ENCODE data around the gene MPHOSPH8.

MPHOSPH8 gene

GRCh38 chr13:19663416-19663979, 30.0 kb downstream of the MPHOSPH8 start:
- no peak overlapping the region for H3K4me3 ChIP-seq (ENCODE audit: low read length)
- no peaks in the 10 kb centered on the region for H4K20me1 ChIP-seq (ENCODE audit: insufficient read depth, low read length)
- H3F3A ChIP-seq (ENCODE audit: insufficient read depth, low read length): no peaks in the 10 kb centered on the region
- no peaks in the 10 kb centered on the region for H3K4me1 ChIP-seq (ENCODE audit: low read length)
- no peaks in the 10 kb centered on the region for H3K36me3 ChIP-seq (replicated peaks; ENCODE audit: insufficient read depth, low read length)
- DNase-seq: no peak
- no peaks in the 10 kb centered on the region for H3K9me2 ChIP-seq (replicated peaks; ENCODE audit: insufficient read depth, low read length)
- no peaks in the 10 kb centered on the region for H3K27me3 ChIP-seq (replicated peaks; ENCODE audit: insufficient read depth, low read length)
- H2AFZ ChIP-seq (ENCODE audit: low read length): no peak overlapping the region
- no peak overlapping the region for H3K9ac ChIP-seq (ENCODE audit: low read length)
- no peak overlapping the region for H3K4me2 ChIP-seq (ENCODE audit: low read depth, low read length)
- no peaks in the 10 kb centered on the region for H3K9me3 ChIP-seq (replicated peaks; ENCODE audit: insufficient read depth, low read length)
- H3K79me2 ChIP-seq (ENCODE audit: low read length): no peaks in the 10 kb centered on the region
- TF ChIP-seq CTCF (IDR thresholded peaks at IDR 0.05; ENCODE audit: low read length) (no peak), EZH2phosphoT487 (IDR thresholded peaks at IDR 0.05; ENCODE audit: low read length) (no peak), EZH2 (optimal IDR thresholded peaks at IDR 0.05; ENCODE audit: low read depth, low read length) (no peak)
- H3K27ac ChIP-seq (ENCODE audit: low read length): no peak overlapping the region

GRCh38 chr13:19664481-19665230, 31.2 kb downstream of the MPHOSPH8 start:
- no peaks in the 10 kb centered on the region for H4K20me1 ChIP-seq (ENCODE audit: insufficient read depth, low read length)
- H3K79me2 ChIP-seq (ENCODE audit: low read length): no peaks in the 10 kb centered on the region
- no peak for TF ChIP-seq CTCF (IDR thresholded peaks at IDR 0.05; ENCODE audit: low read length)
- no peak for TF ChIP-seq EZH2 (optimal IDR thresholded peaks at IDR 0.05; ENCODE audit: low read depth, low read length)
- no peak for TF ChIP-seq EZH2phosphoT487 (IDR thresholded peaks at IDR 0.05; ENCODE audit: low read length)
- H3K9me3 ChIP-seq (replicated peaks; ENCODE audit: insufficient read depth, low read length): no peaks in the 10 kb centered on the region
- H3K4me2 ChIP-seq (ENCODE audit: low read depth, low read length): no peak overlapping the region
- DNase-seq: no peak
- H3K4me1 ChIP-seq (ENCODE audit: low read length): no peaks in the 10 kb centered on the region
- H3K27ac ChIP-seq (ENCODE audit: low read length): no peak overlapping the region
- no peak overlapping the region for H3K9ac ChIP-seq (ENCODE audit: low read length)
- H3K4me3 ChIP-seq (ENCODE audit: low read length): no peak overlapping the region
- no peaks in the 10 kb centered on the region for H3K9me2 ChIP-seq (replicated peaks; ENCODE audit: insufficient read depth, low read length)
- H3F3A ChIP-seq (ENCODE audit: insufficient read depth, low read length): no peaks in the 10 kb centered on the region
- H3K27me3 ChIP-seq (replicated peaks; ENCODE audit: insufficient read depth, low read length): no peaks in the 10 kb centered on the region
- no peaks in the 10 kb centered on the region for H3K36me3 ChIP-seq (replicated peaks; ENCODE audit: insufficient read depth, low read length)
- H2AFZ ChIP-seq (ENCODE audit: low read length): no peak overlapping the region

GRCh38 chr13:19665427-19665859, 32.0 kb downstream of the MPHOSPH8 start:
- no peak for DNase-seq
- H3K4me2 ChIP-seq (ENCODE audit: low read depth, low read length): no peak overlapping the region
- no peak overlapping the region for H3K9ac ChIP-seq (ENCODE audit: low read length)
- H3K9me3 ChIP-seq (replicated peaks; ENCODE audit: insufficient read depth, low read length): no peaks in the 10 kb centered on the region
- TF ChIP-seq EZH2 (optimal IDR thresholded peaks at IDR 0.05; ENCODE audit: low read depth, low read length) (no peak), CTCF (IDR thresholded peaks at IDR 0.05; ENCODE audit: low read length) (no peak), EZH2phosphoT487 (IDR thresholded peaks at IDR 0.05; ENCODE audit: low read length) (no peak)
- no peak overlapping the region for H3K27ac ChIP-seq (ENCODE audit: low read length)
- H4K20me1 ChIP-seq (ENCODE audit: insufficient read depth, low read length): no peaks in the 10 kb centered on the region
- no peaks in the 10 kb centered on the region for H3K9me2 ChIP-seq (replicated peaks; ENCODE audit: insufficient read depth, low read length)
- no peaks in the 10 kb centered on the region for H3F3A ChIP-seq (ENCODE audit: insufficient read depth, low read length)
- no peak overlapping the region for H3K4me3 ChIP-seq (ENCODE audit: low read length)
- no peaks in the 10 kb centered on the region for H3K27me3 ChIP-seq (replicated peaks; ENCODE audit: insufficient read depth, low read length)
- H3K4me1 ChIP-seq (ENCODE audit: low read length): no peaks in the 10 kb centered on the region
- H2AFZ ChIP-seq (ENCODE audit: low read length): no peak overlapping the region
- H3K36me3 ChIP-seq (replicated peaks; ENCODE audit: insufficient read depth, low read length): no peaks in the 10 kb centered on the region
- H3K79me2 ChIP-seq (ENCODE audit: low read length): no peaks in the 10 kb centered on the region

Measured in MM.1S (cell line).